A673 (cell line): ENCODE measurements around the gene ZNF513. TPM values are rescaled to one million over a fixed set of nuclear protein-coding genes. Genes with fewer than 3 reads are reported as not detected.

Source experiments
- Bru-seq: library from RNA; stranded (reverse); fragments of 400-500 nt; gene quantifications from one replicate; lab custom pipeline; 2021; lab: Mats Ljungman, UMichigan
- BruChase-seq, 2 experiments: library from RNA; stranded (reverse); fragments of 400-500 nt; gene quantifications; one replicate each; lab custom pipeline; 2021; lab: Mats Ljungman, UMichigan
- BruUV-seq: library from RNA; stranded (reverse); fragments of 400-500 nt; replicated peaks from 2 replicates; lab custom pipeline; 2021; lab: Mats Ljungman, UMichigan
- CTCF ChIA-PET: fragments of 300-600 bp; sonication (Branson Sonifier 250); formaldehyde crosslinking; loops from one replicate; lab custom pipeline; 2022; ENCODE audit warnings: antibody characterized with exemption; lab: Charles Lee
- POLR2A ChIA-PET: fragments of 300-600 bp; sonication (Branson Sonifier 250); formaldehyde crosslinking; loops from one replicate; lab custom pipeline; 2022; ENCODE audit warnings: antibody characterized with exemption; ENCODE audit not compliant: low non-redundant PET; lab: Charles Lee
- DNase-seq: peaks from one replicate; pipeline ENCODE4 v3.0.0-alpha.2; 2015; ENCODE audit warnings: low spot score
- H3K27ac ChIP-seq: fragments of 200-600 bp; sonication (generic); 2 replicates; pipeline ENCODE4 v1.5.1; 2016; ENCODE audit warnings: mixed run types, low read depth, mild to moderate bottlenecking, mixed read lengths, antibody characterized with exemption, low read length; ENCODE audit not compliant: poor library complexity, severe bottlenecking
- H3K27me3 ChIP-seq: fragments of 200-600 bp; sonication (generic); replicated peaks from 2 replicates; pipeline ENCODE4 v1.6.1; 2017; ENCODE audit warnings: mixed run types, low read depth, mild to moderate bottlenecking, mixed read lengths, antibody characterized with exemption, low read length; ENCODE audit not compliant: insufficient read depth, poor library complexity
- H3K36me3 ChIP-seq: fragments of 200-600 bp; sonication (generic); 2 replicates; pipeline ENCODE4 v1.6.1; 2016; ENCODE audit warnings: mixed run types, mild to moderate bottlenecking, mixed read lengths, antibody characterized with exemption, low read length; ENCODE audit not compliant: insufficient read depth, poor library complexity, severe bottlenecking
- H3K4me1 ChIP-seq: fragments of 200-600 bp; sonication (generic); 2 replicates; pipeline ENCODE4 v1.6.1; 2017; ENCODE audit warnings: mixed run types, mild to moderate bottlenecking, mixed read lengths, antibody characterized with exemption, low read length; ENCODE audit not compliant: insufficient read depth, poor library complexity, severe bottlenecking
- H3K4me3 ChIP-seq: fragments of 200-600 bp; sonication (generic); 2 replicates; pipeline ENCODE4 v1.5.1; 2016; ENCODE audit warnings: low read depth, mixed run types, mild to moderate bottlenecking, mixed read lengths, low read length; ENCODE audit not compliant: poor library complexity, severe bottlenecking
- H3K9me3 ChIP-seq: fragments of 200-600 bp; sonication (generic); 2 replicates; pipeline ENCODE4 v1.6.1; 2016; ENCODE audit warnings: mixed run types, low read depth, mild to moderate bottlenecking, mixed read lengths, antibody characterized with exemption, low read length; ENCODE audit not compliant: poor library complexity, severe bottlenecking
- EZH2 ChIP-seq: fragments of 200-600 bp; sonication (generic); IDR thresholded peaks from 2 replicates; pipeline ENCODE4 v1.6.1; 2017; ENCODE audit warnings: borderline replicate concordance, low read depth, mild to moderate bottlenecking, mixed read lengths, antibody characterized with exemption, low read length; ENCODE audit not compliant: poor library complexity, severe bottlenecking
- intact Hi-C: fragments of 100-400 bp; cut with micrococcal nuclease; formaldehyde crosslinking; loops from one replicate; pipeline ENCODE4 v1.10.0; 2022; ENCODE audit not compliant: unreplicated experiment
- long read RNA-seq: library from polyadenylated mRNA; stranded (forward); transcript quantifications from one replicate; pipeline ENCODE4 v2.0.0, GENCODE V29; 2022
- total RNA-seq: library from RNA; stranded (reverse); gene quantifications from 2 replicates; pipeline ENCODE4 v1.2.3, GENCODE V29; 2021
- TF ChIP-seq, protein P1 (sequence below): fragments of 300-800, 200-600 bp; sonication (generic); conservative IDR thresholded peaks from 2 replicates; pipeline ENCODE4 v1.5.1; 2017; ENCODE audit warnings: low read depth, mild to moderate bottlenecking, antibody characterized with exemption, low read length, moderate library complexity, mixed read lengths

Gene ZNF513, protein sequence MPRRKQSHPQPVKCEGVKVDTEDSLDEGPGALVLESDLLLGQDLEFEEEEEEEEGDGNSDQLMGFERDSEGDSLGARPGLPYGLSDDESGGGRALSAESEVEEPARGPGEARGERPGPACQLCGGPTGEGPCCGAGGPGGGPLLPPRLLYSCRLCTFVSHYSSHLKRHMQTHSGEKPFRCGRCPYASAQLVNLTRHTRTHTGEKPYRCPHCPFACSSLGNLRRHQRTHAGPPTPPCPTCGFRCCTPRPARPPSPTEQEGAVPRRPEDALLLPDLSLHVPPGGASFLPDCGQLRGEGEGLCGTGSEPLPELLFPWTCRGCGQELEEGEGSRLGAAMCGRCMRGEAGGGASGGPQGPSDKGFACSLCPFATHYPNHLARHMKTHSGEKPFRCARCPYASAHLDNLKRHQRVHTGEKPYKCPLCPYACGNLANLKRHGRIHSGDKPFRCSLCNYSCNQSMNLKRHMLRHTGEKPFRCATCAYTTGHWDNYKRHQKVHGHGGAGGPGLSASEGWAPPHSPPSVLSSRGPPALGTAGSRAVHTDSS
- total RNA-seq (21.3 and 22.3 TPM in 2 replicates), Bru-seq, nascent RNA (percentile 61 among the genes with signal in this experiment), BruChase-seq, experiment 1, labeled RNA remaining after a 2-hour chase (percentile 66 among the genes with signal in this experiment), BruChase-seq, experiment 2, labeled RNA remaining after a 6-hour chase (percentile 62 among the genes with signal in this experiment)
- long read RNA-seq, transcript ZNF513-201 (4 exons, 2,139 nt), result major isoform, 26 of 60 reads
- long read RNA-seq, partial matches to known transcripts, result 10 of 60 reads
- long read RNA-seq, other reads (novel, unspliced or antisense), result 24 of 60 reads

DNA sequence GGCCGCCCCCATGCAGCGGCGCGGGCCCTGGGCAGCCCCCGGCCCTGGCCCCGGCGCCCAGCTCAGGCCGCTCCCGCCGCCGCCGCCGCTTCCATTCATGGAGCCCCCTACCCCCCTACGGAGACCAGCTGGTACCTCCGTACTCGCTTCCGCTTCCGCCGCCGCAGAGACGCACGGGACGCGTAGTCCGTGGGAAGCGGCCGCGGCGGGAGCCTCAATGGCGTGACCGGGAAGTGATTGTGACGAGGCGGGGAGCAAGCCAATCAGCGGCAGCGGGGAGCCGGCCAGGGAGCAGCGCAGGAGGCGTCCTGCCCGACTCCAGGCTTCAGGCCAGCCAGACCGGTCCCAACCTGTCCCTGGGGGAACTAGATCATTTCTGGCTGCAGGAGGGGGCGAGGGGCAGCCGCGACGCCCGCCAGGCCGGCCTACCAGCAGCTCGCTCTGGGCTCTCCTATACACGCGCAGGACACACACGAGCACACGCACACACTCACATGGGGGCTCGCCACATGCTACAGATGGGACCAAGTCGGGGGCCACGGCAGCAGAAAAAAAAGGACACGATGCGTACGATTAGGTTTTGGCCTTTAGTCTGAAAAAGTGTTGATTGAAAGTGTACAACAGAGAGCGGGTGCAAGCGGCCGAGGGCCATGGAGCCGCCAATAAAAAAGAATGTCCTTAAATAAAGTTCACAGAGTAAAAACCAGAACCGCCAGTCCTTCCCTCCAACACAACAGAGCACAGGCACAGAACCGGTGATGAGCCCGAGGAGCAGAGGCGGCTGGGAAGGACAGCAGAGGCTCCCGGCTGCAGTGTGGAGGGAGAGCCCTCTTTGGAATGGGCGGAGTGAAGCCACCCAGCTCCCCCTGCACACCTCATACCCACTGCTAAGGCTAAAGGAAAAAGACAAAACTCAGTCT, at the start of gene ZNF513:
Gene ZNF513 (minus strand): TSS at position 109 of the 920 bp plus-strand sequence. CDS start 208 bp downstream, outside the sequence.
- ChIA-PET POLR2A (interaction anchor here (0.6 kb wide), 2 partner anchors 78 to 1032 kb away, joined by 5 to 6 read pairs; no protein-coding TSS in a partner anchor), CTCF (interaction anchor here (1.5 kb wide), 1 partner anchor 302 kb away, joined by 4 read pairs; no protein-coding TSS in a partner anchor)
- no peaks in the 10 kb centered on the region for H3K27me3 ChIP-seq
- H3K4me1 ChIP-seq, result peaks cover 15% of the 10 kb centered on the region
- H3K36me3 ChIP-seq, result peaks cover 75% of the 10 kb centered on the region
- no peaks in the 10 kb centered on the region for H3K9me3 ChIP-seq
- BruUV-seq, result no TSS peak
- intact Hi-C loops, result no loop called here
- TF ChIP-seq, protein P1, sequence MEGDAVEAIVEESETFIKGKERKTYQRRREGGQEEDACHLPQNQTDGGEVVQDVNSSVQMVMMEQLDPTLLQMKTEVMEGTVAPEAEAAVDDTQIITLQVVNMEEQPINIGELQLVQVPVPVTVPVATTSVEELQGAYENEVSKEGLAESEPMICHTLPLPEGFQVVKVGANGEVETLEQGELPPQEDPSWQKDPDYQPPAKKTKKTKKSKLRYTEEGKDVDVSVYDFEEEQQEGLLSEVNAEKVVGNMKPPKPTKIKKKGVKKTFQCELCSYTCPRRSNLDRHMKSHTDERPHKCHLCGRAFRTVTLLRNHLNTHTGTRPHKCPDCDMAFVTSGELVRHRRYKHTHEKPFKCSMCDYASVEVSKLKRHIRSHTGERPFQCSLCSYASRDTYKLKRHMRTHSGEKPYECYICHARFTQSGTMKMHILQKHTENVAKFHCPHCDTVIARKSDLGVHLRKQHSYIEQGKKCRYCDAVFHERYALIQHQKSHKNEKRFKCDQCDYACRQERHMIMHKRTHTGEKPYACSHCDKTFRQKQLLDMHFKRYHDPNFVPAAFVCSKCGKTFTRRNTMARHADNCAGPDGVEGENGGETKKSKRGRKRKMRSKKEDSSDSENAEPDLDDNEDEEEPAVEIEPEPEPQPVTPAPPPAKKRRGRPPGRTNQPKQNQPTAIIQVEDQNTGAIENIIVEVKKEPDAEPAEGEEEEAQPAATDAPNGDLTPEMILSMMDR, result no peak
- TF ChIP-seq EZH2, result no peak
- peak within 1 kb of the TSS; percentile 89 for H3K27ac ChIP-seq
- peak within 1 kb of the TSS; percentile 74 for H3K4me3 ChIP-seq
- DNase-seq, result peak; percentile 98

- H3K9me3 ChIP-seq, result no peaks in the 10 kb centered on the region
- peak overlapping the region; percentile 85 for H3K27ac ChIP-seq
- ChIA-PET POLR2A (no interaction called here), CTCF (interaction anchor here (0.5 to 1.9 kb wide), 2 partner anchors 10 to 20 kb away, joined by 3 to 5 read pairs; partner anchors contain the start of gene PPM1G)
- H3K4me1 ChIP-seq, result peaks cover 8% of the 10 kb centered on the region
- H3K36me3 ChIP-seq, result peaks cover 12% of the 10 kb centered on the region
- no TSS peak for BruUV-seq
- H3K4me3 ChIP-seq, result peak overlapping the region; percentile 64
- no peaks in the 10 kb centered on the region for H3K27me3 ChIP-seq
- TF ChIP-seq, protein P1, result no peak
- no peak for TF ChIP-seq EZH2
- DNase-seq, result peak; percentile 80
- intact Hi-C loops, result loop anchor here (2.0 kb wide), 1 partner anchor 60 kb away; the partner anchor contains the start of gene IFT172
Observed at GRCh38 chr2:27428978-27429541, 48.5 kb upstream of the ZNF513 start.
